Smooth muscle cell (in vitro differentiated cells): ENCODE data around the gene ANAPC2. TPM values are rescaled to one million over a fixed set of nuclear protein-coding genes. Genes with fewer than 3 reads are reported as not detected.
"Not testable (repeated sequence)": the region's sequence is repeated elsewhere in the genome, so short reads cannot be mapped to it uniquely, and the experiment has no call there.

Source experiments
- DNase-seq: peaks from one replicate; lab custom pipeline; 2025; ENCODE audit not compliant: unreplicated experiment; lab: John Stamatoyannopoulos, UW
- H2AFZ ChIP-seq: fragments of 200-600 bp; sonication (generic); 2 replicates; pipeline ENCODE4 v1.6.0; 2016; ENCODE audit warnings: antibody characterized with exemption, low read depth, mild to moderate bottlenecking
- H3F3A ChIP-seq: fragments of 200-600 bp; sonication (generic); 2 replicates; pipeline ENCODE4 v1.6.0; 2017; ENCODE audit warnings: antibody characterized with exemption, low read depth
- H3K27ac ChIP-seq: fragments of 200-600 bp; sonication (generic); 2 replicates; pipeline ENCODE4 v1.5.1; 2016; ENCODE audit warnings: low read depth, mild to moderate bottlenecking
- H3K27me3 ChIP-seq: fragments of 200-600 bp; sonication (generic); 2 replicates; pipeline ENCODE4 v1.6.1; 2016; ENCODE audit warnings: low read depth, mild to moderate bottlenecking
- H3K36me3 ChIP-seq: fragments of 200-600 bp; sonication (generic); 2 replicates; pipeline ENCODE4 v1.5.1; 2016; ENCODE audit warnings: low read depth
- H3K4me1 ChIP-seq: fragments of 200-600 bp; sonication (generic); 2 replicates; pipeline ENCODE4 v1.5.1; 2016; ENCODE audit warnings: low read depth
- H3K4me2 ChIP-seq: fragments of 200-600 bp; sonication (generic); 2 replicates; pipeline ENCODE4 v1.6.0; 2016; ENCODE audit warnings: mild to moderate bottlenecking
- H3K4me3 ChIP-seq: fragments of 200-600 bp; sonication (generic); 2 replicates; pipeline ENCODE4 v1.5.1; 2016; ENCODE audit warnings: mild to moderate bottlenecking
- H3K79me2 ChIP-seq: fragments of 200-600 bp; sonication (generic); 2 replicates; pipeline ENCODE4 v1.6.0; 2016; ENCODE audit warnings: low read depth, mild to moderate bottlenecking
- H3K9ac ChIP-seq: fragments of 200-600 bp; sonication (generic); 2 replicates; pipeline ENCODE4 v1.6.0; 2016; ENCODE audit warnings: low read depth
- H3K9me3 ChIP-seq: fragments of 200-600 bp; sonication (generic); replicated peaks from 2 replicates; pipeline ENCODE4 v1.5.1; 2016; ENCODE audit warnings: low read depth
- H4K20me1 ChIP-seq: fragments of 200-600 bp; sonication (generic); 2 replicates; pipeline ENCODE4 v1.6.0; 2016; ENCODE audit warnings: low read depth
- WGBS: methylation state at CpG from one replicate; pipeline ENCODE4 v1.1.7; 2016; ENCODE audit warnings: low lambda C conversion rate; 5-methylcytosine and 5-hydroxymethylcytosine counted together
- polyA plus RNA-seq: library from polyadenylated mRNA; unstranded; fragments of >200 nt; fragmentation: Nextera tagmentation; extraction: Ambion mirVana; gene quantifications from 2 replicates; pipeline ENCODE4 v1.2.1, GENCODE V29; 2016
- total RNA-seq: library from RNA; depleted of rRNA; stranded (reverse); fragments of >200 nt; gene quantifications from 2 replicates; pipeline ENCODE4 v1.2.3, GENCODE V29; 2014
- TF ChIP-seq, protein P1 (sequence below): fragments of 200-600 bp; sonication (generic); IDR thresholded peaks from 2 replicates; pipeline ENCODE4 v1.5.1; 2017; ENCODE audit warnings: borderline replicate concordance, mild to moderate bottlenecking, antibody characterized with exemption; ENCODE audit not compliant: insufficient read depth, poor library complexity, severe bottlenecking

ANAPC2 gene
- total and polyA plus RNA-seq, 2 experiments from 2014 or later: 6.6 to 12.6 TPM

DNA sequence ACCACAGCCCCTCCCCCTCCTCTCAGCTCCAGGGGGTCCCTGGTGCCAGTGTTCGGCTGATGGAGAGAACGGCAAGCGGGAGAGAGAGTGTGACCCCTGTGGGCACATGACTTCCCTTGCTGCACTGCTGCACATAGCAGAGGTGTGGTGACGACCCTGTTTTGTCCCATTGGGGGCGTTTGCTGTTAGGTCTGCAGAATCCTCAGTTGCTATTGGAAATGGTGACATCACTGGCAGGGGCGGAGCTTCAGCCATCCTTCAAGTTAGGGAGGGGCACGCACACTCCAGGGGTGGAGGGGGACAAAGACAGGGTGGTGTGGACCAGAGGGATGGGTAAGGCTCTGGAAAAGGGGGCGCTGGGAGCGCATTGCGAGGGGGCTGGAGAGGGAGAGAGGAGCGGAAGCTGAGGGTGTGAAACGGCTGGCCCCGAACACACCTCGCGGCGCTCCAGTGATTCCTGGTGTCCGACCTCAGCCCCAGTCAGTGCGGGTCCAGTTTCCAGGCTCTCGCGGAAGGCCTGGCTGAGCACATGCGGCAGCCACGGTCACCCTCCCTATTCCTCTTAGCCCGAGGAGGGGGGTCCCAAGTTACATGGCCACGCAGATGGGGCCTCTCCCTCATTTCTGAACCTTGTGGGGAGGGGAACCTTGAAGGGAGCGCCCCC is 50.2 kb downstream of the ANAPC2 start:
- no peak for DNase-seq
- Histone ChIP-seq H3K4me3 (no peak overlapping the region), H3K9me3 (no peaks in the 10 kb centered on the region), H2AFZ (no peak overlapping the region), H3K4me2 (no peak overlapping the region), H3K79me2 (no peaks in the 10 kb centered on the region), H3K9ac (no peak overlapping the region), H3K27me3 (peaks cover 79% of the 10 kb centered on the region), H4K20me1 (no peaks in the 10 kb centered on the region), H3F3A (no peaks in the 10 kb centered on the region), H3K4me1 (no peaks in the 10 kb centered on the region), H3K27ac (no peak overlapping the region), H3K36me3 (no peaks in the 10 kb centered on the region)
- WGBS: 29% methylated on average over 22 of the region's 25 CpGs
- TF ChIP-seq, protein P1, sequence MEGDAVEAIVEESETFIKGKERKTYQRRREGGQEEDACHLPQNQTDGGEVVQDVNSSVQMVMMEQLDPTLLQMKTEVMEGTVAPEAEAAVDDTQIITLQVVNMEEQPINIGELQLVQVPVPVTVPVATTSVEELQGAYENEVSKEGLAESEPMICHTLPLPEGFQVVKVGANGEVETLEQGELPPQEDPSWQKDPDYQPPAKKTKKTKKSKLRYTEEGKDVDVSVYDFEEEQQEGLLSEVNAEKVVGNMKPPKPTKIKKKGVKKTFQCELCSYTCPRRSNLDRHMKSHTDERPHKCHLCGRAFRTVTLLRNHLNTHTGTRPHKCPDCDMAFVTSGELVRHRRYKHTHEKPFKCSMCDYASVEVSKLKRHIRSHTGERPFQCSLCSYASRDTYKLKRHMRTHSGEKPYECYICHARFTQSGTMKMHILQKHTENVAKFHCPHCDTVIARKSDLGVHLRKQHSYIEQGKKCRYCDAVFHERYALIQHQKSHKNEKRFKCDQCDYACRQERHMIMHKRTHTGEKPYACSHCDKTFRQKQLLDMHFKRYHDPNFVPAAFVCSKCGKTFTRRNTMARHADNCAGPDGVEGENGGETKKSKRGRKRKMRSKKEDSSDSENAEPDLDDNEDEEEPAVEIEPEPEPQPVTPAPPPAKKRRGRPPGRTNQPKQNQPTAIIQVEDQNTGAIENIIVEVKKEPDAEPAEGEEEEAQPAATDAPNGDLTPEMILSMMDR: no peak

- DNase-seq: no peak
- no peak overlapping the region for H3K4me3 ChIP-seq
- H2AFZ ChIP-seq: no peak overlapping the region
- WGBS: 81% methylated on average over 23 of the region's 23 CpGs
- H3K27me3 ChIP-seq: peaks cover 72% of the 10 kb centered on the region
- no peaks in the 10 kb centered on the region for H3K9me3 ChIP-seq
- no peaks in the 10 kb centered on the region for H3K36me3 ChIP-seq
- H3K9ac ChIP-seq: no peak overlapping the region
- no peaks in the 10 kb centered on the region for H3F3A ChIP-seq
- no peaks in the 10 kb centered on the region for H4K20me1 ChIP-seq
- TF ChIP-seq, protein P1: no peak
- no peaks in the 10 kb centered on the region for H3K4me1 ChIP-seq
- no peak overlapping the region for H3K4me2 ChIP-seq
- H3K79me2 ChIP-seq: no peaks in the 10 kb centered on the region
- no peak overlapping the region for H3K27ac ChIP-seq
These were observed 51.3 kb downstream of the ANAPC2 start for GRCh38 chr9:137136881-137137607.

GRCh38 chr9:137136261-137136880 is 52.0 kb downstream of the ANAPC2 start:
- H3K4me3 ChIP-seq: no peak overlapping the region
- H3K27ac ChIP-seq: no peak overlapping the region
- no peaks in the 10 kb centered on the region for H3K9me3 ChIP-seq
- no peaks in the 10 kb centered on the region for H3K4me1 ChIP-seq
- peaks cover 65% of the 10 kb centered on the region for H3K27me3 ChIP-seq
- H3K9ac ChIP-seq: no peak overlapping the region
- WGBS: 64% methylated on average over 26 of the region's 27 CpGs
- no peaks in the 10 kb centered on the region for H3K79me2 ChIP-seq
- H3K4me2 ChIP-seq: no peak overlapping the region
- TF ChIP-seq, protein P1: no peak
- H3K36me3 ChIP-seq: no peaks in the 10 kb centered on the region
- H4K20me1 ChIP-seq: no peaks in the 10 kb centered on the region
- no peak overlapping the region for H2AFZ ChIP-seq
- H3F3A ChIP-seq: no peaks in the 10 kb centered on the region
- no peak for DNase-seq

GRCh38 chr9:137135154-137135553 is 53.2 kb downstream of the ANAPC2 start:
- not testable (repeated sequence) for H3K27ac ChIP-seq, H4K20me1 ChIP-seq, H3K4me1 ChIP-seq, H3K9ac ChIP-seq, H3K9me3 ChIP-seq, H3K36me3 ChIP-seq, H3K4me2 ChIP-seq, H2AFZ ChIP-seq, H3K79me2 ChIP-seq, H3F3A ChIP-seq, H3K4me3 ChIP-seq, DNase-seq
- 89% methylated on average over 9 of the region's 9 CpGs for WGBS
- H3K27me3 ChIP-seq: peaks cover 53% of the 10 kb centered on the region
